GM18526 (cell line): Measurements from ENCODE around the gene ST8SIA2.

Experiments
- POLR2A ChIP-seq: IDR thresholded peaks from 3 replicates; pipeline ENCODE4 v1.6.1; 2011; ENCODE audit not compliant: insufficient read length; ENCODE audit errors: extremely low read depth

Gene ST8SIA2

DNA sequence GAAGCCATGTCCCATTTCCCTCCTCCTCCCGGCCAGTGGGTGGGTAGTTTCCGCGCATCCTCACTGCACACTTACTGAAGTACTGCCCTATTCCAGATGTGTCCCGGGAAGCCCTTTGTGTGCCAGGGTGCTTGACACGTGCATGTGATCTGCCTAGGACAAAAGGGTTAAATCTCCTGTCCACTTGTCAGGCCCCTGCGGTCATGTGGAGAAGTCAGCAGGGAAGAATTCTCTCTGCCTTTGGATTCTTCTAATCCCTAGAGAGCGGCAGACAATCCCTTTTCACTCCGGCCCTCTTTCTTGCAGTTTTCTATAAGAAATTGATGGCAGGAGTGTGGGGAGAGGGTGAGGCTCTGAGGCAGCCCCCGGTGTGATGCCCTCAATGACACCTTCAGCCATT, 19.8 kb downstream of the ST8SIA2 start:
- no peak for TF ChIP-seq POLR2A

GRCh38 chr15:92415639-92416297, 22.1 kb downstream of the ST8SIA2 start:
- no peak for TF ChIP-seq POLR2A

DNA sequence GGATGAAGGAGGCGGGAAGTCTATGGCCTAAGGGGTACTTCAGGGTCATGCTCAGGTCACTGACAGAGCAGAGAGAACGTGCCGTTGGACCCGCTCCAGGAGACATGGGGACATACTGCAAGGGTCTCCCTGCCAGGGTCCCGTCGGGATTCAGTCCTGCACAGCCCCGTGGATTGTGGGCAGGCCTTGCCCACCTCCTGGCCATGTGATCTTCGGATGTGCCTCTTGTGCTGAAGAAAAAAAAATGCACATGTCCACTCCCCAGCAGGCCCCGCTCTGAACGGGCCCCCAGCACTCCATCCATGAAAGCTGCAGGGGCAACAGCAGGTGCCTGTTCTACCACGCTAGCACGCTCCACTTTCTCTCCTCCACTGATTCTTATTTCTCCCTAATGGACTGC, 22.9 kb downstream of the ST8SIA2 start:
- TF ChIP-seq POLR2A, result no peak

DNA sequence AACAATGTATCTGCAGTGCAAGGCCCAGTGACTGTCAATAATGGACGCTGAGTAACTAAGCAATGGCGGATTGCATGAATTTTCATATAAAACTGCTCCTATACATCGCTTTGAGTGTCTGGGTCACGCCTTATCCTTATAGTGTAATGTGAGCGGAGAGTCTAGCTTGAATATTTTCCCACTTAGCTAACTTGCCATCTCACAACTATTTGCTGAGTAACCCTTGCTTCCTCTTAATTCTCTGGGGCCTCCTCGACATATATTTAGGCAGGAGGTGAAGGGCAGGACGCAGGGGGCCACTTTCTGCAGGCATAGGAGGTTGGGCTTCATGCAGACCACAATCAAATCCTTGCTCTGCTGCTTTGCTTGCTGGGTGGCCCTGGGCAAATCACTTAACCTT, 24.0 kb downstream of the ST8SIA2 start:
- TF ChIP-seq POLR2A, result no peak

DNA sequence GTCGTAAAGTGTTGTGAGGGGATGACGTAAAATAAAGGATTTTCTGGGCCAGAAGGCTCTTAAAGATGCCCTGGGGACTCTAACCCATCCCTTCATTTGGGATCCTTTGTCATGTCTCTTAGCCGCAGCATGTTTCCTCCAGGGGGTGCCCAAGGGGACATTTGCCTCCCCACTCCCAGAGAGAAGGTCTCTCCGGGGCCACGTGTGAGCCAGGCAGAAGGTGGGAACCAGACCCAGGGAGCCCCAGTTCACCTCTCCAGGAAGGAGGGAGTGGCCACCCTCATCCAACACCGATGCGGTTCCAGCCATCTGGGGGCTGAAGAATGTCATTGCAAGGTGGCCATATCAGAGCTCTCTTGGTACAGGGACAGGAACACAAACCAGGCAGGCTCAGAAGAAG, 25.2 kb downstream of the ST8SIA2 start:
- no peak for TF ChIP-seq POLR2A

- no peak for TF ChIP-seq POLR2A
These were observed 28.3 kb downstream of the ST8SIA2 start for GRCh38 chr15:92421976-92422375.

DNA sequence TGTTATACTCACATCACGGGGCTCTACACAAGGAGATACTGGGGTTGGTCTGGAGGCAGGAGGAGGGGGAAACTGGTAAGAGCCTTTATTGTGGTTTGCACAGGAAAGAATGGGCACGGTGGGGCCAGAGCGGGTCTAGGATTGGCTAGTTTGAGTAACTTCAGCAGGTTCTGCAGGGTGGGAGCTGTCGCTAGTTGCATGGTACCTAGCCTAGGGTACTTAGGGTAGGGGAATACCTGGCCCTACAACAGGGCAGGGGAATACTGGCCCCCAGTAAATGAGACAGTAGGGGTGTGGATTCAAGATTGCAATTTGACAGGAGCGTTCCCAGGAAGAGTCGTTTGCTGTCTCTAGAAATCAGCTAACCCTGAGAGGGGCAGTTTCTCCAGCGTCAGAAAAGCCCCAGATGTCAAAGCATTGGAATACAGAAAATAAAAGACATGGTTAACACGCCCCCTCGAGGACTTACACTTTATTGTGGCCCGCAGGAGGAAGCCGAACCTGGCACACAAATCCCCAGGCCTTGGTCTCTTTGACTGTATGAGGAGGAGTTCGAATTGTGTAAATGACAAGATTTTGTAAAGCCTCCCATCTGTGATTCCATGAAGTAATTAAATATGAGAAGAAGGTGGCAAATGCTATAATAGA, 32.0 kb downstream of the ST8SIA2 start:
- no peak for TF ChIP-seq POLR2A

DNA sequence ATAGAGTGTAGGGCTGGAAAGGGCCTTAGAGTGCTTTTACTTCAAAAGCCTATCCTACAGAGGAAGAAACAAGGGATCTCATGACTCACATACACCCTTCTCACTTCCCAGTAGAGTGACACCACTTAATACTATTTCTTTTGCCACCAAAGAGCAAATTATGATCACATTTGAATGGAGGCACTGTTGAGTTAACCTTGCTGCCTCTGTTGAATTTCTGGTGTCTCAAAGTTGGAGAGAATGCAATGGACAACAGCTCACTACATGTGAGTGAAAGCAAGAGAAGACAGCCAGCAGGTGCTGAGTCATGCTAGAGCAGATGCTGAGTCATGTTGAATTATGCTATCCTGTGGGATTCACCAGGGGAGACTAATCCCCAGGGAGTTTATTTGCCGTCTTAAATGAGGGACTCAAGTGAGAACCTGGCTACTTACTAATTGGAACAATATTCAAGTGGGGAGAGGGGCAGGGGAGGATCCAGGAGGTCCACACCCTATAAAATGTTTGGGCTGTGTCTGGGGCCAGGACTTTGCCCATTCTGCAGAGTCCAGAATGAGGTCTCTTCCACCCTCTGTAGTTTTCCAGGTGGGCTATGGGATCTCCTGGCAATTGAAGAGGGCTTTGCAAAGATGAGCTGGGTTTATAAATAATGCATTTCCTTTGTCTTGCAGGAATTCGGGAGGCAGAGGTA, 35.8 kb downstream of the ST8SIA2 start:
- TF ChIP-seq POLR2A, result no peak

GRCh38 chr15:92430069-92430440, 36.4 kb downstream of the ST8SIA2 start:
- TF ChIP-seq POLR2A, result no peak

DNA sequence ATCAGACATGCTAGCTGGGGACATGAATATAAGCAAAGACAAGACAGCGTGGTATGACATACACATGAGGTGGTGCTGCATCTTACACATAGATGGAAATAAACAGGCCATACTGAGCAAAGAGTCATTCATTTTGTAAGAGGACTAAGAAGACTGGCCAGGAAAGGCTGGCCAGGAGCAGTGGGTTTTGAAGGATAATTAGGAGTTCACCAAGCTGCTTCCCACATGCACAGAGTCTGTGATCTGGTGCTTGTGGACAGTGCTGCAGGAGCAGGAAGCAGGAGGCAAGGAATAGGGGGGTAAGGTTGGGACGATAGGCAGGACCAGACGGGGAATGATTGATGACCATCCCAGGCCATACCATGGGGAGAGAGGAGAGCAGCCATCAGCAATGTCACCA, 41.5 kb downstream of the ST8SIA2 start:
- no peak for TF ChIP-seq POLR2A

DNA sequence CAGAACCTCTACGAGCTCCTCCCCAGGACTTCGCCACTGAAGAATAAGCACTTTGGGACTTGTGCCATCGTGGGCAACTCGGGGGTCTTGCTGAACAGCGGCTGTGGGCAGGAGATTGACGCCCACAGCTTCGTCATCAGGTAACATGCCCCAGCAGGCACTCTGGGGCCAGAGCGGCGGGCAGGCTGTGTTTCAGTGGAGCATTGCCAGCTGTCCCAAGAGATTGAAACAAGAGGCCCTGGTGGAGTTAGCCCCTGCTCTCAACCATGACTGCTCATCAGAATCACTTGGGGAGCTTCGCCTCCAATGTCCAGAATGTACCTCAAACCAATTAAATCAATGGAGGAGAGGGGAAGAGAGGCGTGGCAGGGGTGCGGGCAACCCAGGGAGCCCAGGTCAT, 44.8 kb downstream of the ST8SIA2 start:
- TF ChIP-seq POLR2A, result no peak

GRCh38 chr15:92443381-92443780, 49.7 kb downstream of the ST8SIA2 start:
- no peak for TF ChIP-seq POLR2A

GRCh38 chr15:92444631-92445030, 51.0 kb downstream of the ST8SIA2 start:
- TF ChIP-seq POLR2A, result no peak

GRCh38 chr15:92448370-92448769, 54.7 kb downstream of the ST8SIA2 start:
- TF ChIP-seq POLR2A, result no peak

DNA sequence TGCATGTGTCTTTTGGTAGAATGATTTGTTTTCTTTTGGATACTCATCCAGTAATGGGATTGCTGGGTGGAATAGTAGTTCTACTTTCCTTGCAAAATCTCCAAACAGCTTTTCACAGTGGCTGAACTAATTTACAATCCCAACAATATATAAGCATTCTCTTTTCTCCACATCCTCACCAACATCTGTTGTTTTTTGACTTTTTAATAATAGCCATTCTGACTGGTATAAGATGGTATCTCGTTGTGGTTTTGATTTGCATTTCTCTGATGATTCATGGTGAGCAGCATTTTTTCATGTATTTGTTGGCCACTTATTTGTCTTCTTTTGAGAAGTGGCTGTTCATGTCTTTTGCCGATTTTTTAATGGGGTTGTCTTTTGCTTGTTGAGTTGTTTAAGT, 55.8 kb downstream of the ST8SIA2 start:
- no peak for TF ChIP-seq POLR2A

DNA sequence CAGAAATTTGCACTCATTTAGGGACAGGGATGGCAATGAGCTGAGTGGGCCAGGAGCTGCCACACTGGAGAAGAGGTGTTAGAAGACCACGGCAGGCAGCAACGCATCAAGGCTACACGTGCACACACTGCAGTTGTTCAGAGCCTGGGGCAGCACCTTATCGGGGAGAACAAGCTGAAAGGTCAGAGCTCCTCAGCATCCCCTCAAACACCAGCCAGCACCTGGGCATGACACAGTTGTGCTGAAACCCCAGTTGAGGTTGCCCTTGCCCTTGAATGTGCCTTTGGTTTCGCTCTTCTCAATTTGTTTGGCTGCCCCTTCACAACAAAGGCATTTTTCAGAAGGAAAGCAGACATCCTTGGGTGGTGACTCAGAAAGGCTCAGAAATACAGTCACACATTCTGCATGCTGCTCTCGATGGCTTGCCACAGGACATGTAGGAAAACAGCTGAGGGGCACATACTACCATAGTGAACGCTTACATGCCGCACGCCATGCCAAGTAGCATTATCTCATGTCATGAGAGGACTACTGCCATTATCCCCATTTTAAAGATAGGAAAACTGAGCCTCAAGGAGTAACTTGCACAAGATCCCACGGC, 57.6 kb downstream of the ST8SIA2 start:
- no peak for TF ChIP-seq POLR2A
